Stomach smooth muscle (tissue), 2 donors: Measurements from ENCODE around the gene CNTLN.
A peak's percentile ranks its signal among the peaks of the same experiment; 100 is the strongest.
"Not testable (repeated sequence)": the region's sequence is repeated elsewhere in the genome, so short reads cannot be mapped to it uniquely, and the experiment has no call there.

Experiments
- H3K27ac ChIP-seq: one replicate; pipeline ENCODE4 v1.7.0; 2013; ENCODE audit warnings: mild to moderate bottlenecking, low read length, inconsistent platforms
- H3K27me3 ChIP-seq, 2 donors: one replicate each; pipeline ENCODE4 v1.7.0; 2013; ENCODE audit warnings: low read length in 2 of 2; ENCODE audit not compliant: insufficient read depth in 2 of 2, control insufficient read depth in 1 of 2
- H3K36me3 ChIP-seq, 2 donors: one replicate each; pipeline ENCODE4 v1.7.0; 2013; ENCODE audit warnings: low read length in 2 of 2; ENCODE audit not compliant: control insufficient read depth in 2 of 2, insufficient read depth in 2 of 2
- H3K4me1 ChIP-seq: one replicate; pipeline ENCODE4 v1.7.0; 2013; ENCODE audit warnings: low read length; ENCODE audit not compliant: control insufficient read depth, insufficient read depth
- H3K4me3 ChIP-seq, 2 donors: one replicate each; pipeline ENCODE4 v1.7.0; 2013; ENCODE audit warnings: low read length in 2 of 2
- H3K9ac ChIP-seq, 2 donors: one replicate each; pipeline ENCODE4 v1.7.0; 2013; ENCODE audit warnings: low read length in 2 of 2, mild to moderate bottlenecking in 1 of 2
- H3K9me3 ChIP-seq, 2 donors: one replicate each; pipeline ENCODE4 v1.7.0; 2013; ENCODE audit warnings: low read length in 2 of 2; ENCODE audit not compliant: control insufficient read depth in 2 of 2
- donor health status: healthy.
- donor health status: Pancreatic carcinoma.

CNTLN gene

GRCh38 chr9:17135295-17136160, 688 bp downstream of the CNTLN start:
- no peaks in the 10 kb centered on the region for H3K36me3 ChIP-seq
- no peaks in the 10 kb centered on the region for H3K9me3 ChIP-seq
- H3K27ac ChIP-seq = peak overlapping the region; percentile 62
- no peaks in the 10 kb centered on the region for H3K27me3 ChIP-seq
- H3K4me3 ChIP-seq = peak overlapping the region; percentile 87 to 93
- peaks cover 3% of the 10 kb centered on the region for H3K4me1 ChIP-seq
- peak overlapping the region; percentile 81 to 89 for H3K9ac ChIP-seq

- Histone ChIP-seq H3K4me1 (peaks cover 3% of the 10 kb centered on the region), H3K27ac (no peak overlapping the region), H3K9ac (no peak overlapping the region), H3K9me3 (no peaks in the 10 kb centered on the region), H3K27me3 (no peaks in the 10 kb centered on the region), H3K36me3 (no peaks in the 10 kb centered on the region), H3K4me3 (no peak overlapping the region)
These were observed 2.7 kb downstream of the CNTLN start for GRCh38 chr9:17137566-17137965.

GRCh38 chr9:17138503-17138902, 3.7 kb downstream of the CNTLN start:
- Histone ChIP-seq H3K9me3 (no peaks in the 10 kb centered on the region), H3K27ac (no peak overlapping the region), H3K36me3 (no peaks in the 10 kb centered on the region), H3K27me3 (no peaks in the 10 kb centered on the region), H3K4me1 (peaks cover 3% of the 10 kb centered on the region), H3K4me3 (no peak overlapping the region), H3K9ac (no peak overlapping the region)

DNA sequence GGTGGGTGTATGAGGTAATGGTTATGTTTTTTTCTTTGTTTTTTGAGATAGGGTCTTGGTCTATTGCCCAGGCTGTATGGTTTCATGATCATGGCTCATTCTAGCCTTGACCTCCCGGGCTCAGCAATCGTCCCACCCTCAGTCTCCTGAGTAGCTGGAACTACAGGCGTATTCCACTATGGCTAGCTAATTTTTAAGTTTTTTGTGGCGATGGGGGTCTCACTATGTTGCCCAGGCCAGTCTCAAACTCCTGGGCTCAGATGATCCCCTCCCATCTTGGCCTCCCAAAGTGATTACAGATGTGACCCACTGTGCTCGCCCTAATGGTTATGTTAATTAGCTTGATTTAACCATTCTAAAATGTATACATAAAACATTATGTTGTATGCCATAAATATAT, 5.6 kb downstream of the CNTLN start:
- H3K9me3 ChIP-seq = no peaks in the 10 kb centered on the region
- no peak overlapping the region for H3K4me3 ChIP-seq
- H3K4me1 ChIP-seq = no peaks in the 10 kb centered on the region
- H3K27ac ChIP-seq = no peak overlapping the region
- H3K9ac ChIP-seq = no peak overlapping the region
- H3K36me3 ChIP-seq = no peaks in the 10 kb centered on the region
- no peaks in the 10 kb centered on the region for H3K27me3 ChIP-seq

- H3K36me3 ChIP-seq = peaks cover 0 to 2% of the 10 kb centered on the region in 2 donors
- no peak overlapping the region for H3K4me3 ChIP-seq
- H3K27me3 ChIP-seq = no peaks in the 10 kb centered on the region
- H3K9me3 ChIP-seq = peaks cover 0 to 2% of the 10 kb centered on the region in 2 donors
- H3K4me1 ChIP-seq = no peaks in the 10 kb centered on the region
- no peak overlapping the region for H3K9ac ChIP-seq
- no peak overlapping the region for H3K27ac ChIP-seq
These were observed 13.5 kb downstream of the CNTLN start for GRCh38 chr9:17148324-17148723.

DNA sequence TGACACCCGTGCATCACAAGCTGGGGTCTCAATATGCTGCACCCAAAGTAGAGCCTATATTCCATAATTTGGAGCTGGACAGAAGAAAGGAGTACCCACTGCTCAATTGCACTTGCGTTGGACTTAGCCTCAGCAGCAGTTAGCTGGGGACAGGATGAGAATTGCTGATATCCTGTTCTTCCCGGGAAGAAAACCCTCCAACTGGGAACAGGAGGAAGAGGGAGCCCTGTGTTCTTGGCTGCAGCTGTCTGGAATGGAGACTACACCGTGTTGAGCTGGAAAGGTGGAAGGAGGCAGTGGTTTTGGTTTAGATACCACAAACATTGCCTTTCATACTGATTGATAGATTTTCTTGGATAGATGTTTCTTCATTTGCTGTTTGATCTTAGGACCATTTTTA, 24.6 kb downstream of the CNTLN start:
- Histone ChIP-seq H3K4me3 (no peak overlapping the region), H3K4me1 (no peaks in the 10 kb centered on the region), H3K27ac (no peak overlapping the region)

DNA sequence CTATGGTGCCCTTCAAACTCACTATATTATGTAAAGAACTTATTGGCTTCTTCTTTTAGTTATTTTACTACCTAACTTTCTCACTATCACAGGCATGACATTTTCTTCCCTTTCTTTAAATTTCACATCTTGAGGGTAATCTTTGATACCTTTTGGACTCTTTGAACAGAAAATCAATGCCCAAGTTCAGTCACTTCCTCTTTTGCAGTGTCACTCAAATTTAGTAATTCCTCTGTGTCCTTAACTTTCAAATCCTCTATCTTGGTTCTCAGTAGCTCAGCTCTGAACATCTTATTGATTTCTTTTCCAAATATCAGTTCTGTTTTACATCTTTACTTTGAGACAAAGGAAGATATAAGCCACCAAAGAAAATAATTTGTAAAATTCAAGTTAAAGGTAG, 25.5 kb downstream of the CNTLN start:
- H3K27ac ChIP-seq = no peak overlapping the region
- H3K9ac ChIP-seq = no peak overlapping the region
- H3K4me1 ChIP-seq = no peaks in the 10 kb centered on the region
- peaks cover 0 to 2% of the 10 kb centered on the region in 2 donors for H3K36me3 ChIP-seq
- H3K27me3 ChIP-seq = no peaks in the 10 kb centered on the region
- no peak overlapping the region for H3K4me3 ChIP-seq
- no peaks in the 10 kb centered on the region for H3K9me3 ChIP-seq

More for the DNA sequence above, 24.6 kb downstream of the CNTLN start:
- Histone ChIP-seq H3K27me3 (no peaks in the 10 kb centered on the region), H3K36me3 (peaks cover 3 to 4% of the 10 kb centered on the region in 2 donors), H3K9me3 (no peaks in the 10 kb centered on the region), H3K9ac (no peak overlapping the region)

DNA sequence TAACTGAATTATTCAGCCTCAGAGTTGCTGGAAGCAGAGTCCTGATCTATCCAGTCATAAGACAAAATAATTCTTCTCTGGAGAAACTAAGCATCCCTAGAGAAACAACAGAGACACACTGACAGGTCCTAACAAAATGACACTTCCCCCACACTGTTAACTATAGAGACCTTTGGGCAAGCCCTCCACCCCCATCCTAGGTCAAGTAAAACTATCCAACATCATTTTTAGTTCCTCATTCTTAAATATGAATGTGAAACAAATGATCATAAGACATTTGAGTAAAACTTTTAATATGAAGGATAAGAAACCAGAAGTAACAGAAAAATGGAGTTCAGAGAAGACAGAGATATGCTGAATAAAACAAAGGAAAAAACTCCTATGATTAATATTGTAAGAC, 30.9 kb downstream of the CNTLN start:
- no peaks in the 10 kb centered on the region for H3K36me3 ChIP-seq
- no peak overlapping the region for H3K4me3 ChIP-seq
- H3K27me3 ChIP-seq = no peaks in the 10 kb centered on the region
- no peak overlapping the region for H3K9ac ChIP-seq
- no peaks in the 10 kb centered on the region for H3K9me3 ChIP-seq
- no peaks in the 10 kb centered on the region for H3K4me1 ChIP-seq
- no peak overlapping the region for H3K27ac ChIP-seq

- no peak overlapping the region for H3K9ac ChIP-seq
- no peaks in the 10 kb centered on the region for H3K36me3 ChIP-seq
- H3K27me3 ChIP-seq = no peaks in the 10 kb centered on the region
- no peaks in the 10 kb centered on the region for H3K9me3 ChIP-seq
- no peak overlapping the region for H3K27ac ChIP-seq
- H3K4me1 ChIP-seq = no peaks in the 10 kb centered on the region
- no peak overlapping the region for H3K4me3 ChIP-seq
These were observed 31.5 kb downstream of the CNTLN start for GRCh38 chr9:17166346-17166745.

DNA sequence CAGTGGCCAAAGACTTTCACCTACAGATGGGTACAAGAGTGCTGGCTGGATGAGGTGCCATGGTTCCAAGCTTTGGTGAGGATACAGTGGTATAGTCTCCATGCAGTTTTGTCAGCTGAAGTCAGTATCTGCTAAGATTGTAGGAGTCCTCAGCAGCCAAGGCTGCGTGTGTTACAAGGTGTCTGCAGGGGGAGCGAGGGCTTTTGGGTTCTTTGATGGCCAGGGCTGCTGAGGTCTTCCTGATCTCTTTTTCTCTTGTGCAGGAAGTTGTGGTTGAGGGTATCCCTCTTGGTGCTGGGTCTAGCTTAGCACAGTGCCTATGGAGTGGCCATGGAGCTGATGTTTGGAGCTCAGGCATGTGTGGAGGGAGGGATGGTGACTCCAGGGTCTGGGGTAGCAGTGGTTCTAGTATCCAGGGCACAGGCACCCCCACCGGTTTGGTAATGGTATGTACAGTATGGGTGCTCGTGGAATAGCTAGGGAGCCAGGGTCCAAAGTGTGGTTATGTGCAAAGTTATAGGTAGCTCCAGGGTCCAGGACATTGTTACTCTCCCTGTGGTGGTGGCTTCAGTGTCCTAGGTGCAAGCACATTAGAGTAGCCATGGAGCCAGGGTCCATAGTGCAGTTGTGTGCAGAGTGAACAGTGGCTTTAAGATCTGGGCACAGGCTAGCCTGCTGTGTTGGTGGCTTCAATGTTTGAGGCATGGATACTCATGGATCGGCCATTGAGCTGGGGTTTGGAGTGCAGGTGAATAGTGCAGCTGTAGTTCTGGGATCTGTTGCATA, 36.7 kb downstream of the CNTLN start:
- Histone ChIP-seq H3K4me3 (no peak overlapping the region), H3K27me3 (no peaks in the 10 kb centered on the region), H3K9ac (no peak overlapping the region), H3K4me1 (no peaks in the 10 kb centered on the region), H3K36me3 (no peaks in the 10 kb centered on the region), H3K27ac (no peak overlapping the region), H3K9me3 (no peaks in the 10 kb centered on the region)

DNA sequence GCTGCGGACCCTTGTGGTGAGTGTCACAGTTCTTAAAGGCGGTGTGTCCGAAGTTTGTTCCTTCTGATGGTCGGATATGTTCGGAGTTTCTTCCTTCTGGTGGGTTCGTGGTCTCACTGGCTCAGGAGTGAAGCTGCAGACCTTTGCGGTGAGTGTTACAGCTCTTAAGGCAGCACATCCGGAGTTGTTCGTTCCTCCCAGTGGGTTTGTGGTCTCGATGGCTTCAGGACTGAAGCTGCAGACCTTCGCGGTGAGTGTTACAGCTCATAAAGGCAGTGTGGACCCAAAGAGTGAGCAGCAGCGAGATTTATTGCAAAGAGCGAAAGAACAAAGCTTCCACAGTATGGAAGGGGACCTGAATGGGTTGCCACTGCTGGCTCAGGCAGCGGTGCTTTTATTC, 42.7 kb downstream of the CNTLN start:
- H3K4me3 ChIP-seq, H3K4me1 ChIP-seq, H3K27me3 ChIP-seq, H3K9ac ChIP-seq, H3K36me3 ChIP-seq, H3K27ac ChIP-seq, H3K9me3 ChIP-seq: not testable (repeated sequence)
